Kidney tubule cell (primary cell): Measurements from ENCODE around the gene MAN1A1.
"Not testable (repeated sequence)": the region's sequence is repeated elsewhere in the genome, so short reads cannot be mapped to it uniquely, and the experiment has no call there.

Source experiments
- DNase-seq: peaks from one replicate; pipeline ENCODE4 v3.0.0-alpha.2; 2018; ENCODE audit warnings: low spot score

MAN1A1 gene

DNA sequence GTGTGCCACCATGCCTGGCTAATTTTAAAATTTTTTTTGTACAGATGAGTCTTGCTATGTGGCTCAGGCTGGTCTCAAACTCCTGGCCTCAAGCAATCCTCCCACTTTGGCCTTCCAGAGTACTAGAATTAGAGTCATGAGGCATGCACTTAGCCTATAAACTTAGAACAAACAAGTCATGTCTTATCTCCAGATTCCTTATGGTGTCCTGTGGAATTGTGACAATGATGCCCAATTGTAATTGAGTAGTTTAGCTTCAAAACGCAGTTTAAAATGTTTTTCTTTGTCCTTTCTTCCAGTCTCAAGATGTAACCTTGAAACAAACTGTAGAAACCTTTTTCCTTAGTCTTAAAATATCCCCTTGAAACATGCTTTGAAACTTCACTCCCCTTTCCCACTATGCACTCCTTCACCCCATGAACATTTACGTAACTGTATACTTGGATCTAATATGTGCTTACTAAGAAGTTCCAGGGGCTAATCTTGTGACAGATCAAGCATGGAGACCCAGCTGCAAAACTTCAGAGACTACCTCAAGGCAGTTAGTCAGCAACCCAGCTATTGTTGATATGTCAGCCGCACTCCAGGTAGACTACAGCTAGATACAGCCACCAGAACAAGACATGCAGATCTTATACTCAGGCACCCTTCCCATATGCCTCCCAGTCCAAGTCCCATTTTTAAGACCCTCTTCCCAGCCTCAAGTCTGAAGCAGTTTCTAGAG, 46.2 kb downstream of the MAN1A1 start:
- peak; percentile 47 for DNase-seq

DNA sequence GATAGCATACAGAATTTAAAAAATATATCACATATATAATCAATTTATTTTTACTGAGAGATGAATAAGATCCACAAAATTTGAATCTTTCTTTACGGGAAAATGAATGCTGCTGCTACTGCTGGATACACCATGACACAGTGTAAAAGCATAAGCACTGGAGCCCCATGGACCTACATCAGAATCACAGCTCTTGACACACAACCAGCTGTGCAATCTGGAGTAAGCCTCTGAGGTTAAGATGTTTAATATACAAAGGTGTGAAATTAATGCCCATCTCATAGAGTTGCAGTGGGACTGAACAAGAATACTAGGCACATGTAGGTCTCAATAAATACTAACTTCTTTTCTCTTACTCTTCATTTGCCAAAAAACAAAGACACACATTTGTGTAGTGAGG, 48.1 kb downstream of the MAN1A1 start:
- DNase-seq = no peak

DNA sequence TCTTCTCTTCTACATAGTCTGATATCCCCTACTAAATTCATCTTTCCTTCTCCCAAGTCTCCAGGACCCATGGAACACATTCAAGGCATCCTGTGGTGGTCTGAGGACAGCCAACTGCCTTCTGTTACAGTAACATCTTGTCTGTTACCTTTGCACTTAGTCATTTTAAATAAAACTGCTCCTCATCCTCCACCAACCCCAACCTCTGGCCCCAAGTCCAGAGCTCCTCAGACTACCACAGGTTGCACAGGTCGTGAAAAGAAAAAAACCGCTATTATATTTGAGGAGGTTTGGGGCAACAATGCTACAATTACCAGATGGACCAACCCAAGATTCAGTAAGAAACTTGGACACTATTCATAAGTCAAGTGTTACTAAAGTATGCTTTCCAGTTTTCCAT, 49.9 kb downstream of the MAN1A1 start:
- DNase-seq = no peak

DNA sequence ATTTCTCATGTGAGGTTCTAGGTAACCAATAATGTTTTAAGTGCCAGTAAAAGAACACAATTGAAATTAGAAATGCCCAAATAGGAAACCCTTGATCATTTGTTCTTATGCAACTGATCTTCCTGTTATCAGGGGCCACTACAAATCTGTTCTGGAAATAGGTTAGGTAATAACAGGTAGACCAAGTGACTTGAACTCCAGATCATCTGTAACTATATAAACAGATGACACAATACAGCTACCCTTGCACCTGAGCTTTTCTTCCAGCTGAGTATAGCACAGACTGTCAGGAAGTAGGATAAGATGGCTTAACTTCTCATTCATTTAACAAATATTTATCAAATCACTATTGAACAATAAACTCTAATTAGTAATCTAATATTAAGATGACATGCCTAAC, 52.5 kb downstream of the MAN1A1 start:
- DNase-seq = no peak

DNA sequence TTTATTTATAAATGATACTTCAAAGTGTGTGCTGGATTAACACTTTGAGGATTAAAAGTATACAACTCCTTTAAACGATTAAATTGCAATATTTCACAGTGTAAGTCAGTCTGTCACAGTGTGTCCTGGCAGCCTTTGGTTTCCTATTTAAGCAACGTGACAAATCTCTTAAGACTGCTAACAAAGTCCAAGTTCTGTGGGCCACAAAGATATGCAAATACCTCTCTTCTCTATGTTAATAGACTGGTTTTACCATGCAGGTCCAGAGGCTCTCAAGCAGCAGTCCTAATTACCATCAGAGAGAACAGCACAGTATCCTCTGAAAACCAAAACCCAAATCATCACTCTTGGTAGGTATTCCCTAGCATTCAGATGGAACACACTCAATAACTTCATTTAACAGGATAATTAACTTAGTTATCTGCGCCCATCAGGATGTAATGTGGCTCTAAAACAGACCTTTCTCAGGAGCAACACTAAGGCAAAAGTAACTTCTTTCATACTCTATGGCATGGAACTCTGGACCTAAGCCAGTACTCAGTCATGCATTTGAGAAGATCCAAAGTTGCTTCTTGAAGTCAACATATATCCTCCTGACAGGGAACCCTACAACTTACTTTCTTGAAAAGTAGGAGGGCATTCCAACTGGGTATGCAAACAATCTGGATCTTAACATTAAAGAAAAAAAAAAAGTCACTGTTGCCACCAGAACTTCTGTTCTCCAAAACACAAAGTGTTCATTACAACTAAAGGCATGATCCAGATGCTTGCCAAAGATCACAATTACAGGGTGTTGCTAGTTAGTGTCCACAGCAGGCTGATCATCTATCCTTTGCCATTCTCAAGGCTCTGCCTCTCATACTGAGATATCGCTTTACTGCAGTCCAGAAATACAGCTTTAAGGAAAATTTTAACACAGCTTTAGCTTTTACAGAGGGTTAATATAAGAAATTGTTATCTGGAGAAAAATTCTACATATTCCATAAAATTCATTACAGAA, 53.2 kb downstream of the MAN1A1 start:
- DNase-seq = no peak

DNA sequence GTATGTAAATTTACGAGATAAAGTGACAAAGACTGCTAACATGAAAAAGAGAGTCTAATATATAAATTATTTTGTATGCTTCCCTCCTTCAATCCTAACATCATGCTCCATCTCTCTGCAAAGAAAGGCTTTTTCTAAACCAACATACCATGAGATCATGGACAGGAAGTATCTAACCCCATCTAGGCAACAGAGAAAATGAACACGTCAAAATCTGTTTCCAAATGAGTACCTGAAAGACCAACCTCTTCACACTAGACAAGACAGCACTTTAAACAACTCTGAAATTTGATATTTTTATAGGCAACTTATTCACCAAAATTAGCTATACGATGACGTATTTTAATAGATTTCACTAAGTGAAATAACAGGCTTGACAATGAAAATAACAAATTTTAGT, 54.6 kb downstream of the MAN1A1 start:
- DNase-seq = no peak

DNA sequence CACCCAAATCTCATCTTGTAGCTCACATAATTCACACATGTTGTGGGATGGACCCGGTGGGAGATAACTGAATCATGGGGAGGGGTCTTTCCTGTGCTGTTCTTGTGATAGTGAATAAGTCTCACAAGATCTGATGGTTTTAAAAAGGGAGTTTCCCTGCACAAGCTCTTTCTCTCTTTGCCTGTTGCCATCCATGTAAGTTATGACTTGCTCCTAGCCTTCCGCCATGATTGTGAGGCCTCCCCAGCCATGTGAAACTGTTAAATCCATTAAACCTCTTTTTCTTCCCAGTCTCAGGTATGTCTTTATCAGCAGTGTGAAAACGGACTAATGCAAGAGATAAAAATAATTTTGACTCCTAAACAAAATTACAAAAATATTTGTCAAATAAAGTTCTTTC, 58.5 kb downstream of the MAN1A1 start:
- not testable (repeated sequence) for DNase-seq

DNA sequence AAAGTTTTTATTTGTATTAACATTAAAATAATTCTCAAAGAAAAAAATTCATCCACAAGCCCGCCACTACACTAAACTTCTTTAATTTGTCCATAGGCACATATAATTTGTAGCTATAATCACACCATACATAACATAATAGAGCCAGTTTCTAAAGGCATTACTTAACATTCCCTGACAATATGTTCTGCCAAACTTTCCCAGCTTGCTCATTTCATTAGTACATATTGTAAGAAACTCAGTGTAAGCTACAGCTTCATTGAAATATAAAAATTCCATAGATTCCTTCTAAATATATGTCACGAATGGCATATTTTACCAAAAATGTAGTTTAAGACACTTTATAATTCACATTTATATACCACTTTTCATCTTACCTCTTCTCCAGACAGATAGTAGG, 59.3 kb downstream of the MAN1A1 start:
- DNase-seq = no peak

DNA sequence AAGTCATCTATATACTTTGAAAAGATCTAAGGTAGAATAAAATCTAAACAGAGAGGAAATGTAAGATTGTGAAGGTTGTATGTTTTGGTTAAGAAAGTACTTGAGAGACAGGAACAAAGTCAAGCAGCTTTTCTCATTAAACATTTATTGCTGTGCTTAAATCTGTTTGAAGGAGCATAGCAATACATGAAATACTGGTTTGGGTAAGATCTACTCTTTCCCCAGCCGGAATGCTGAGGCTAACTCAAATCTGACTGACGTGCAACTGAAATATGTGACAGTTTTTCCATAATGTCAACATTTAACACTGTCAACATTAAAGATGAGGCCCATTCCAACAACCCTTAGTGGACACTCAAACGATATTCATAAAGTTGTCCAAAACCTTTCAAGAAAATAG, 59.9 kb downstream of the MAN1A1 start:
- no peak for DNase-seq

DNA sequence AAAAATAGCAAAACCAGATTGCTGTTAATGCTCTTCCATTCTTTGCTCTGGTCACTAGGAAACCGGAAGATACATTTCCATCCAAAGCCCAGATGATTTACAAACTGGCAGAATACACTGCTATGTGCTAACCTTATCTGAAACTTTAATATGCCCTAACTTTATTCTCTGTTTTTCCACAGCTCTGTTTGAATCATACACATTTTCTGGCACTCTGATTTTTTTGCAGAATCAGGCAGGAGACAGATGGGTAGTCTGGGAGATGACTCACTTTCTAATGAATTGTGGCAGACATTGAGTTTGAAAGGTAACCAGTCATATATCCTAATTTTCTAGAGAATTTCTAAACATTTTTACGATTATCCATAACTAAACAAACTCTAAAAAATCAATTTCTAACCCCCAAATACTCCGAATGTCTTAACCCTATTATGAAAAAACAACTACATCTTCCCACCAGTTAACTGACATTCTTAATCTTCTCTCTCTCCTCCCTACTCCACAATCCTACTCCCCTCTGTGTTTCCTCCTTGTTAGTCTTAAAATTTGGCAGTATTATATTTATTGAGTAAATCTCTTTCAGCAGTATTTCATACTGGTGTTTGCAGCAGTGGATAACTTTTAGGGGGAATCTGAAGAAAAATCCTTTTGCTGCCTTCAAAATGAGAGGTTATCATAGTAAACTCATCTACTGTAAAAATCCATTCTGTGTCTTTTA, 63.5 kb downstream of the MAN1A1 start:
- DNase-seq = peak; percentile 11

DNA sequence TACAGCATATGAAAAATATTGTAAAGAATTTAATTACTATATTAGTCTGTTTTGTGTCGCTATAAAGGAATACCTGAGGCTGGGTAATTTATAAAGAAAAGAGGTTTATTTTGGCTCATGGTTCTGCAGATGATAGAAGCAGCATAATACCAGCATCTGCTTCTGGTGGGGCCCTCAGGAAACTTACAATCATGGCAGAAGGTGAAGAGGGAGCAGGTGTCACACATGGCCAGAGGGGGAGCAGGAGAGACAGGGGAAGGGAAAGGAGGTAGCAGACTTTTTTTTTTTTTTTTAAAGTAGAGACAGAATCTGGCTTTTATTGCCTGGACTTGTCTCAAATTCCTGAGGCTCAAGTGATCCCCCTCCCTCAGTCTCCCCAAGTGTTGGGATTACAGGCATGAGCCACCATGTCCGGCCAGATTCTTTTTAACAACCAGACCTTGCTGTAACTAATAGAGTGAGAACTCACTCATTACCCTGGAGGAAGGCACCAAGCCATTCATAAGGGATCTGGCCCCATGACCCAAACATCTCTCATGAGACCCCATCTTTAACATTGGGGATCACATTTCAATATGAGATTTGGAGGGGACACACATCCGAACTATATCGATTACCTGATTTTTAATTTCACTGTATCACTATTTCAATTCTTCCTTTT, 64.6 kb downstream of the MAN1A1 start:
- no peak for DNase-seq

DNA sequence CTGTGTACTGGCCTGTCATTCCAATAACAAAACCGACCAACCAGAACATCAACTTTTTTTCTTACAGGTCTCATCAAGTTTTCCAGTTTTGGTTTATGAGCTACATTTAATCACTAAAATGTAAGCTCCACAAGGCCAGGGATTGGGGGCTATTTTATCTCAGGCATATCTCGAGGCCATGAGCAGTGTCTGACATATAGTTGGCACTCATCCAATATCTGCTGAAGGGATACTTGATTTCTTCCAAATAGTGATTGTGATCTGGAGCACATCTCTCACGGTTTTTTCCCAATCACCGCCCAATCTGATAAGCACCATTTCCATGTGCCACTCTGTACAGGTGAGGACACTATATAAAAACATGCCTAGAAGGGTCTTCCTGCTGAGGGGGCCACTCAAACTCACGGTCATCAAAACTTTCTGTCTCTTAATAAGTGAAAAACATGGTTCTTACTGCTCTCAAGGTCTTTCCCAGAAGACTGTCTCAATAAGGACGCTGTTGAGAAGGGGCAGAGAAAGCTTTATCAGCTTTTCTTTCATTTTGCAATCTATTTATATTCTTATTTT, 65.5 kb downstream of the MAN1A1 start:
- DNase-seq = peak; percentile 43

DNA sequence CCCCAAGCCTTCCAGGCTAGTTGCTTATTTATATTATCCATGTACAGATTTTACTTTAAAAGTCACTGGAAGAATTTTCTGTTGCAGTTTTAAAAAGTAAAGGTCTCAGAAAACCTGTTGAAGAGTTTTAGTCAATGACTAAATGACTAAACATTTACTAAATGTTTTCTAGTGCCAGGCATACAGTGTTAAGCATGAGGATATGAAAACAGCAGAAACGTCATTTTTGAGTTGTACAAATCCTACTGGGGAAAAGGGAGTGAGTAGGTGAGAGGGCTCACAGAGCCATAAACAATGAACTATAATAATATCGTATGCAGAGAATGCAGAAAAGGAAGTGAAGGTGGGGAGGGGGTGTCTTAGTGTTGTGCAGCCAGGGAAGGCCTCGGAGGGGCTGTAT, 66.3 kb downstream of the MAN1A1 start:
- peak; percentile 81 for DNase-seq

DNA sequence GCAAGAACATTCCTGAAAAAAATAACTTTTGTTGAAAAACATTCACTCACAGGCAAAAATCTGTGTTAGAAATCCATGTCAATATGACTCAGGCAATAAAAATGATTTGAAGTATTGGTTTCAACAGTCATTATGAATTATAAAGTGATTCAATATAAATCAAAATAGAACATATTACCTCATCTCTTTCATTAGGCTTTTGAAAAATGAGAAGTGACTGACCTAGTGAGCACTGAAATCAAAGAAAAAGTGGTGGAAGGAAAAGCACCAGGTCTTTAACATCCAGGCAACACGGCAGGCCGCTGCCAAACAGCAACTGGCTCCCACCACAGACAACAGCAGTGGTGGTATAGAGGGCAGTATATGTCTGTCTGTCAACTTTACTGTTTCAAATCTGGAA, 68.9 kb downstream of the MAN1A1 start:
- no peak for DNase-seq

DNA sequence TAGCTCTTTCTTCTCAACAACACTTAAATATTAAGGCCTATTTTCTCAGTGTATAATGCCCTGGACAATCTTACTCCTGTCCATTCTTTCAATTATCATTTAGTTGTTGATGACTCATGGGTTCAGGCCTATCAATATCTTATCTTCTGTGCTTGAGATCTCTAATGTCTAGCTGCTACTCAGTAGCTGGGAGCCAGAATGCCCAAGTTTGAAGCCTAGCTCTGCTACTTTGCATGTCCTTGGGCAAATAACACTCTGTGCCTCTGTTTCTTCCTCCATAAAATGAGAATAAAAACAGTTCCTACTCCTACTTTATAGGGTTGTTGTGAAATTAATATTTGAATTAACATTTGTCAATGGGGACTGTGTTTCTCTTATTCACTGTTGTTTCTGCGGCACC, 69.5 kb downstream of the MAN1A1 start:
- DNase-seq = no peak

DNA sequence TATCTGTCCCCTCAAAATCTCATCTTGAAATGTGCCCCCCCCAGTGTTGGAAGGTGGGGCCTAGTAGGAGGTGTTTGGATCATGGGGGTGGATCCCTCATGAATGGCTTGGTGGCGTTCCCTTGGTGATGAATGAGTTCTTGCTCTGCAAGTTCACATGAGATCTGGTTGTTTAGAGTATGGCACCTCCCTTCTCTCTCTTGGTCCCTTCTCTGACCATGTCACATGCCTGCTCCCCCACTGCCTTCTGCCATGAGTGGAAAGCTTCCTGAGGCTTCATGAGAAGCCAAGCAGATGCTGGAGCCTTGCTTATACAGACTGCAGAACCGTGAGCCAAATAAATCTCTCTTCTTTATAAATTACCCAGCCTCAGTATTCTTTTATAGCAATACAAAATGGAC, 70.9 kb downstream of the MAN1A1 start:
- no peak for DNase-seq

DNA sequence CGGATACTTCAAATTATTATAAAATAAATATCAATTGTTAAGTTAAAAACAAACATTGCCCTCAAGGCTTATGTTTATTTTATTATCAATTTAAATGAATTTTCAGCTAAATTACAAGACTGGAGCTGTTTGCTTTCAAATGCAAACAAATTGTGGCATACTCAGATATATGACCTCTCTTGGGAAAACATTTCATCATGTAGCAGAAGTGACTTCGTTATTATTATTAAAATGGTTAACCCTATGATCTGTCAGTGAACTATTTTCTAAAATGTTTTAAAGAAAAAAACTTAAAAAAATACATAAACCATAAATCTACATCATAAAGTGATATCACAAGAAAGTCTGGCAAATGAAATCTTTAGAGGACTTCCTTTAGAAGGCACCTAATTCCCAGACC, 72.5 kb downstream of the MAN1A1 start:
- DNase-seq = no peak

DNA sequence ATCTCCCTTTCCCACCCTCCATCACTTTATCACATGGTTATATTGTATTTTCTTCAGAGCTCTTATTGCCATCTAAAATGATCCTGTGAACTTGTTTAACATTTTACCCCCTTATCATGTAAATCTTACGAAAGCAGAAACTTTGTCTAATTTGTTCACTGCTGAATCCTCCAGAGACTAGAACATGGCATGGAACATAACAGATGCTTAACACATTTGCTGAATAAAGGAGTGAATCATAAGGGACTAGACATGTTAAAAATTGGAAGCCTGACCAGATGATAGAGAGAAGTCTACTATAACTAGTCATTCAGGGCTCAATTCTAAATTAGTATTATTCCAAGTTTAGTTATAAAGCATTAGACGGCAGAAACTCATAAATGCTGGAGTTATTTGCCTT, 73.3 kb downstream of the MAN1A1 start:
- DNase-seq = no peak

DNA sequence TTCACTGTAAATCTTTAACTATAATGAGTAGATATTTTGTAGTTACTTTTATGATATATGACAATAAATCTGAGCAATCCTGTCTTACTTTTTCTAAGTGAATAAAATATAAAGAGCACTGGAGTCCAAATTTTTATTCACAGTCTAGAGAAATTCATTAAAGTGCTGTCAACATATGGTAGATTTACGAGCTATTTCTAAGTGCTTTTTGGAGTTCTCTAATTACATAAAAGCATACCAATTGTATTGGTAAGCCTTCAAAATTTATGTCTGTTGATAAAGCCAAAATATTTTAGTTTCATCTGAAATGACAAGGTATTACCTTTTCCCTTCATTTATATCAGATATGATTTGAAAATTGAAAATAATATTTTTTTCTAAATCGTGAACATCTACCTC, 75.4 kb downstream of the MAN1A1 start:
- DNase-seq = no peak

DNA sequence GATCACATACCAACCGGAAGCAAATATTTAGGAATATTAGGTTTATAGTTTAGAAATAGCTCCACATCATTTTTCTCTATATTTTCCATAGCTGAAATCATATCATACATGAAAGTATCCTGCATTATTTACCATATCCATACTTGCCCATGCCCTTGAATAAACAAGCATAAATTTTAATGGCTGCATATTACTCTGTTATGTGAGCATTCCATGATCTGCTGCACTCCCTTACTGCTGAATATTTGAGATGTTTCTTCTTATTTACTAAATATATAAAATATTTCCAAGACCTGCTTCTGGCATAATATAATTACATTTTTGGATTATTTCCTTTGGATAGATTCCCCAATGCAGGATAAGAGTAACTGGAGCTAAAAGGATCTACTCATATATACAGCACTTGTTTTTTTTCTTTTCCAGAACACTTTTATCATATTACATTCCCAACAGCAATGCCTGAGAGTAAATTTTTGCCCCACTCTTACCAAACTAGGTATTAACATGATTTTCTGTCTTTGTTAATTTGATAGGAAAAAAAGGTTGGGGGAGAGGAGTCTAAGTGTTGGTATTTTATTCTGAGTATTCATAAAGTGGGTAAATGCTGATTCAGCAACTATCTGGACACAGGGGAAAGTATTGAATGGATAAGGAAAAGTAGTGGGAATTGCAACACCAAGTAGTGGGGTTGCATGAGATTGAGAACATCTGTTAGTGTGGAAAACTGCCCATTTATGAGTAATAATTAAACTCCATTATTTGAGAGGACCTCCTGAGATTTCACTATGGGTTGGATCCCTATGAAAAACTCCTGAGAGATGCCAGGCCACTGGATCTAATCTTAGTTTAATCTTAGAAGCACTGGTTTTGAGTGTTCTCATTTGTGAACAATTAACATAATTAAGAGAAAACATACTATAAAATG, 76.0 kb downstream of the MAN1A1 start:
- DNase-seq = no peak

DNA sequence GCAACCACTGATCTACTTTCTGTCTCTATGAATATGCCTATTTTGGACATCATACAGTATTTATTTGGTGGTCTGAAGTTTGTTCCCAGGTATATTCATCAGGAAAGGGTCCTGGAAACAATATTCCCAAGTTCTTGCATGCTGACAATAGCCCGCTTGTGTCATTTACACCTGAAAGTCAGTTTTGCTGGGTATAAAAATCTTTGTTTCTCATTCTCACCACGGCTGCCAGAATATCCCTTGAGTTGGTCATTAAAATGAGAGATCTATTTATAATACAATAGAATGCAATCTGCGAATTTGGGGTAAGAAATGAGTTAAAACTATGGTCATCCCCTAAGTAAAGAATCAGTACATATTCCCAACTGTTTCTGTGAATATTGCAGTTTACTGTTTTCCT, 79.0 kb downstream of the MAN1A1 start:
- DNase-seq = no peak
